GM12878 (cell line): ENCODE measurements around the gene FPGS.

Experiments used
- CTCF ChIP-seq, 3 experiments: IDR thresholded peaks in 2 of 3; conservative IDR thresholded peaks in 1 of 3; 2 replicates each; pipeline ENCODE4 v1.5.1; 2011; ENCODE audit warnings: low read depth in 3 of 3, low read length in 3 of 3, mild to moderate bottlenecking in 3 of 3, control low read depth in 2 of 3, moderate library complexity in 2 of 3, inconsistent platforms in 1 of 3, mixed read lengths in 1 of 3; ENCODE audit not compliant: control insufficient read depth in 2 of 3, insufficient read depth in 1 of 3; ENCODE audit errors: extremely low read depth in 1 of 3
- EZH2 ChIP-seq: IDR thresholded peaks from 2 replicates; pipeline ENCODE4 v1.6.1; 2012; ENCODE audit warnings: low read depth, mild to moderate bottlenecking, control low read depth, inconsistent platforms, low read length, borderline replicate concordance; ENCODE audit not compliant: control insufficient read depth
- JUND ChIP-seq: IDR thresholded peaks from 2 replicates; pipeline ENCODE4 v1.6.1; 2012; ENCODE audit warnings: low read depth, mild to moderate bottlenecking, low read length, improper control_type of control experiment, moderate library complexity
- POLR2AphosphoS5 ChIP-seq: IDR thresholded peaks from 2 replicates; pipeline ENCODE4 v1.6.1; 2011; ENCODE audit warnings: mild to moderate bottlenecking, low read length, inconsistent platforms
- TAF1 ChIP-seq: IDR thresholded peaks from 2 replicates; pipeline ENCODE4 v1.6.1; 2011; ENCODE audit warnings: mild to moderate bottlenecking, low read depth, low read length, borderline replicate concordance

- no peak for TF ChIP-seq CTCF (IDR thresholded peaks at IDR 0.05 in 2 of 3, conservative IDR thresholded peaks at IDR 0.05 in 1 of 3; ENCODE audit: control insufficient read depth in 2 of 3, extremely low read depth in 1 of 3, insufficient read depth in 1 of 3, low read depth in 3 of 3, low read length in 3 of 3)
- TF ChIP-seq TAF1, result no peak
- no peak for TF ChIP-seq POLR2AphosphoS5
- no peak for TF ChIP-seq EZH2
- TF ChIP-seq JUND, result no peak
Observed at GRCh38 chr9:127809540-127810377, 7.1 kb downstream of the FPGS start.
